ENCODE data around the gene CCDC195.

The CCDC195 gene

DNA sequence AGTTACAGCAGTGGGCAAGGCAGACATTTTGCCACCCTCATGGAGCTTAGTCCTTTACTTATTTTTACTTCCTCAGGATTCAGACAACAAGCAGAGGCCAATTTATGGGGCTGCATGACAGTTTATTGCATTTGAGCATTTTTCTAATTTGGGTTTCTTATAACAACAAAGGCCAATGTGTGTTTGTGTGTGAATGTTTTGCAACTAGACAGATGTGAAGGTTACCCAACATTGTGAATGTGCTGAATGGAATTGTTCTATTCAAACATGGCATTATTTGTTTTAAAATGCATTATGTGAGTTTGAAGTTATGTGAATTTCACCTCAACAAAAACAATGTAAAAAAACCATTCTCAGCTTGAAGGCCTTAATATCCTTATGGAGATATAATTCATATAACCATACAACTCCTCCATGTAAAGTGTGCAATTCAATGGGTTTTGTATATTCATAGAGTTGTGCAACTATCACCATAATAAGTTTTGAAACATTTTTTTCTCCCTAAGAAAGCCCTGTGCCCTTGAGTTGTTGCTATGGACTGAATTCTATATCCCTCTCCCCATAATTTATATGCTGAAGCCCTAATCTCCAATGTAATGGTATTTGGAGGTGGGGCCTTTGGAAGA, 57.3 kb downstream of the CCDC195 start:
- no peak overlapping the region for H3K4me3 ChIP-seq (ENCODE audit: low read depth, low read length)
- DNase-seq (ENCODE audit: low read depth): peak; percentile 42
- TF ChIP-seq, protein P1, sequence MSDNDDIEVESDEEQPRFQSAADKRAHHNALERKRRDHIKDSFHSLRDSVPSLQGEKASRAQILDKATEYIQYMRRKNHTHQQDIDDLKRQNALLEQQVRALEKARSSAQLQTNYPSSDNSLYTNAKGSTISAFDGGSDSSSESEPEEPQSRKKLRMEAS (IDR thresholded peaks at IDR 0.05; ENCODE audit: low read depth, low read length): no peak
- TF ChIP-seq POLR2A (IDR thresholded peaks at IDR 0.05; ENCODE audit: extremely low read depth, insufficient read length): no peak
- no peak for TF ChIP-seq MYC (IDR thresholded peaks at IDR 0.05; ENCODE audit: low read depth, low read length)
- TF ChIP-seq, protein P2, sequence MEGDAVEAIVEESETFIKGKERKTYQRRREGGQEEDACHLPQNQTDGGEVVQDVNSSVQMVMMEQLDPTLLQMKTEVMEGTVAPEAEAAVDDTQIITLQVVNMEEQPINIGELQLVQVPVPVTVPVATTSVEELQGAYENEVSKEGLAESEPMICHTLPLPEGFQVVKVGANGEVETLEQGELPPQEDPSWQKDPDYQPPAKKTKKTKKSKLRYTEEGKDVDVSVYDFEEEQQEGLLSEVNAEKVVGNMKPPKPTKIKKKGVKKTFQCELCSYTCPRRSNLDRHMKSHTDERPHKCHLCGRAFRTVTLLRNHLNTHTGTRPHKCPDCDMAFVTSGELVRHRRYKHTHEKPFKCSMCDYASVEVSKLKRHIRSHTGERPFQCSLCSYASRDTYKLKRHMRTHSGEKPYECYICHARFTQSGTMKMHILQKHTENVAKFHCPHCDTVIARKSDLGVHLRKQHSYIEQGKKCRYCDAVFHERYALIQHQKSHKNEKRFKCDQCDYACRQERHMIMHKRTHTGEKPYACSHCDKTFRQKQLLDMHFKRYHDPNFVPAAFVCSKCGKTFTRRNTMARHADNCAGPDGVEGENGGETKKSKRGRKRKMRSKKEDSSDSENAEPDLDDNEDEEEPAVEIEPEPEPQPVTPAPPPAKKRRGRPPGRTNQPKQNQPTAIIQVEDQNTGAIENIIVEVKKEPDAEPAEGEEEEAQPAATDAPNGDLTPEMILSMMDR (IDR thresholded peaks at IDR 0.05; ENCODE audit: low read depth, low read length): no peak

DNA sequence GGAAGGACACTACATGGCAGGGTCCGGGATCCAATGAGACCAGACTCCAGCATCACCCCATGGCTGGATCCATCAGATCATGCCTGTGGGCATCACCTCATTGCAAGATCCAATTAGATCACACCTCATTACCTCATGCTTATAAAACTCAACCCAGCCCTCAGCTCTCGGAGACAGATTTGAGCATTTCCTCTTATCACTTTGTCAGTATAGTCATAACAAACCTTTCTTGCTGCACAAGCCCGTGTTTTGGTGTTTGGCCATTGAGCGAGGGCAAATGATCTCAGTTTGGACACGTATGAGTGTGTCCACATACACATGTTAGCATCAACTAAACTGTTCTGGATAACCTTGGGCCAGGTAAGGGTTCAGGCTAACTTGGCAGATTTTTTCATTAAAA, 58.8 kb downstream of the CCDC195 start:
- DNase-seq (ENCODE audit: low read depth): no peak
- no peak overlapping the region for H3K4me3 ChIP-seq (ENCODE audit: low read depth, low read length)
- TF ChIP-seq, protein P2 (IDR thresholded peaks at IDR 0.05; ENCODE audit: low read depth, low read length): no peak
- TF ChIP-seq, protein P1 (IDR thresholded peaks at IDR 0.05; ENCODE audit: low read depth, low read length): no peak

DNA sequence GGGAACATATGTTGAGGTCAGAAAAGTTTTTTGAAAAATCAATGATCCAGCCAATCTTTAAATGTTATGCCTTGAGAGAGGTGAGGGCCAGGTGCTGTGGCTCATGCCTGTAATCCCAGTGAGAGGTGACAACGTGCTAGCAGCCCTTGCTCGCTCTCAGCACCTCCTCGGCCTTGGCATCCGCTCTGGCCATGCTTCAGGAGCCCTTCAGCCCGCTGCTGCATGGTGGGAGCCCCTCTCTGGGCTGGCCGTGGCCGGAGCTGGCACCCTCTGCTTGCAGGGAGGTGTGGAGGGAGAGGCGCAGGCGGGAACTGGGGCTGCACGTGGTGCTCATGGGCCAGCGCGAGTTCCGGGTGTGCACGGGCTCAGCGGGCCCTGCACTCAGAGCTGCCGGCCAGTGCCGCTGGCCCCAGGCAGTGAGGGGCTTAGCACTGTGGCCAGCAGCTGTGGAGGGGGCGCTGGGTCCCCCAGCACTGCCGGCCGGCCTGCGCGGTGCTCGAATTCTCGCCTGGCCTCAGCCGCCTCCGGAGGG, 61.1 kb downstream of the CCDC195 start:
- no peak overlapping the region for H3K4me3 ChIP-seq (ENCODE audit: low read depth, low read length)
- TF ChIP-seq, protein P1 (IDR thresholded peaks at IDR 0.05; ENCODE audit: low read depth, low read length): no peak
- TF ChIP-seq, protein P2 (IDR thresholded peaks at IDR 0.05; ENCODE audit: low read depth, low read length): no peak
- no peak for TF ChIP-seq POLR2A (IDR thresholded peaks at IDR 0.05; ENCODE audit: extremely low read depth, insufficient read length)
- TF ChIP-seq MYC (IDR thresholded peaks at IDR 0.05; ENCODE audit: low read depth, low read length): no peak
- DNase-seq (ENCODE audit: low read depth): no peak

Data from NB4 (cell line).